IPS-15b (cell line): Measurements from ENCODE around the gene ATP8B1.
"Not testable (repeated sequence)": the region's sequence is repeated elsewhere in the genome, so short reads cannot be mapped to it uniquely, and the experiment has no call there.

Source experiments
- H3K27me3 ChIP-seq: one replicate; pipeline ENCODE4 v1.6.1; 2013; ENCODE audit warnings: low read length; ENCODE audit not compliant: control insufficient read depth, insufficient read depth
- H3K36me3 ChIP-seq: one replicate; pipeline ENCODE4 v1.6.1; 2013; ENCODE audit warnings: low read length; ENCODE audit not compliant: control insufficient read depth, insufficient read depth
- H3K4me1 ChIP-seq: one replicate; pipeline ENCODE4 v1.6.1; 2013; ENCODE audit warnings: mild to moderate bottlenecking, low read length; ENCODE audit not compliant: control insufficient read depth, insufficient read depth
- H3K4me3 ChIP-seq: one replicate; pipeline ENCODE4 v1.5.1; 2013; ENCODE audit warnings: low read depth, low read length
- H3K9ac ChIP-seq: one replicate; pipeline ENCODE4 v1.6.1; 2013; ENCODE audit warnings: low read depth, mild to moderate bottlenecking, low read length
- H3K9me3 ChIP-seq: one replicate; pipeline ENCODE4 v1.6.1; 2013; ENCODE audit warnings: mild to moderate bottlenecking, low read length; ENCODE audit not compliant: control insufficient read depth, insufficient read depth

ATP8B1 gene

DNA sequence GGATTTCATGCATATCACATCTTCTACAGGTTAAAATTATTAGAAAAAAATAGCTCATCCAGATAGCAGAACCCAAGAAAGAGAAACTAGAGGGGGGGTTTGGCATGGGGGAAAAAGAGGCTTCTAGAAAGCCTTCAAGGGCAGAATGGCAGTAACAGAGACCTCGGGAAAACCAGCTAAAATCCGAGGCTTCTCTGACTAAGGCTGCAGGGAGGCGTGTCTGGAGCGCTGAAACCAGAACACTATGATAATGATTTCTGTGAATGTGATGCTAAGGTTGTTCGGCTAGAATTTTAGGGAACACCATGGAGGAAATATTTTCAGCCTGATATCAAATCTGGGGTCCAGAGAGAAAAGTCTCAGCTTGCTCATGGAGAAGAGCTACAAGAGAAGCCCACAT lies 73.0 kb downstream of the ATP8B1 start:
- H3K9me3 ChIP-seq = no peaks in the 10 kb centered on the region
- H3K4me3 ChIP-seq = no peak overlapping the region
- no peaks in the 10 kb centered on the region for H3K27me3 ChIP-seq
- H3K9ac ChIP-seq = no peak overlapping the region
- no peaks in the 10 kb centered on the region for H3K36me3 ChIP-seq
- no peaks in the 10 kb centered on the region for H3K4me1 ChIP-seq

DNA sequence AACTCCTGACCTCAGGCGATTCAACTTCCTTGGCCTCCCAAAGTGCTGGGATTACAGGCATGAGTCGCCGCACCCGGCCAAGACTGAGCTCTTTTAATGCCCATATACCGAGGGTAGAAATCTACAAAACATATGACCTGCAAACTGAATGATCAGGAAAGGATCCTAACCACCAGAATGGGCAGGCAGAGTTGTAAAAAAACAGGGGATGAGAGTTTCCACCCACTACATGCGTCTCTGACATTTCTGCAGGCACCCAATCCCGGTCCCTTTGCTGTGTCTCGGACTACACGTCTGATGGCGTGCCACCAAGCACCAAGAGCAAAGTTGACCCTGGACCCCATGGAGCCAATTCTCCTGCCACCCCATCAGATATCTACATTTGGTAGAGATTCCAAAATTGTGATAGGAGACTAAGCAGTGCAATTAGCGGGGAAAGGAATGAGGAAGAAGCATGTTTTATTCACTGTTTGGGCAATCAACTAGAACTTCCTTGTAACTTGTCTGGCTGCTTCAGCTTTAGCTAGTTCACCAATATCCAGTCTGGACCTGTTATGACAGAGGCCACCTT lies 74.1 kb downstream of the ATP8B1 start:
- no peaks in the 10 kb centered on the region for H3K9me3 ChIP-seq
- no peak overlapping the region for H3K9ac ChIP-seq
- H3K4me3 ChIP-seq = no peak overlapping the region
- no peaks in the 10 kb centered on the region for H3K27me3 ChIP-seq
- H3K4me1 ChIP-seq = no peaks in the 10 kb centered on the region
- no peaks in the 10 kb centered on the region for H3K36me3 ChIP-seq

DNA sequence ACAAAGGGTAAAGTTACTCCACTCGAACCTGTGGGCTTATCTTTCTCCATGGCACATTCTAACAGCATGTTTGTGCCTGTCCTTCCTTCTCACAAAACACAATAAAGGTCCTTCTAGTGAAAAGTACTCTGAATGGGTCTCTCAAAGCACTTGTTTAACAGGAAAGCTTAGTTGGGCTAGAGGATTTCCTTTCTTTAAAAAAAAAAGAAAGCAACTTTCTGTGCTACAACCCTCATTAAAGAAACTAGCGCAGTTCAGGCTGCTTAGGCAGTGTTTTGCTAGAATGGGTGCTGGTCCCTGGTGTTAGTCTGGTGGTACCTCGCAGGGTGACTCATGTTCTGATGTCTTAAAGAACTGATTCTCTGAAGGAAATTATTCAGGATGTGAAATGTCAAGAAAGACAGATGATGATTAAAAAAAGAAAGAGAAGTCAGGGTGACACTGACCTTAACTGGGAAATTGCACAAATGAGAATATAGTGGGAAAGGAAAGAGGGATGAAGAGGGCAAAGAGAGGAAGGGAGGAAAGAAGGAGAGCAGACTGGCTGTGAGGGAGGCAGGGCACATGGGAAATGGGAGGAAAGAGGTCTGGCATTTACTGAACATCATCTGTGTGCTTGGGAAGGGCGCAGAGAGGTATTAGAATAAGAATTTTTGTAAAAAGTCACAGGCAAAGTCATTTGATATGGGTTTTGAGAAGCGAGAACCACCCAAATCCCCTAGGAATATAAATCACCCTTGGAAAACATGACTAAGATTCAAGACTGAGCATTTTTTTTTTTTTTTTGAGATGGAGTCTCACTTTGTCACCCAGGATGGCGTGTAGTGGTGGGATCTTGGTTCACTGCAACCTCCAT lies 74.9 kb downstream of the ATP8B1 start:
- H3K9me3 ChIP-seq = no peaks in the 10 kb centered on the region
- no peak overlapping the region for H3K9ac ChIP-seq
- no peaks in the 10 kb centered on the region for H3K4me1 ChIP-seq
- no peaks in the 10 kb centered on the region for H3K27me3 ChIP-seq
- H3K36me3 ChIP-seq = no peaks in the 10 kb centered on the region
- no peak overlapping the region for H3K4me3 ChIP-seq

- not testable (repeated sequence) for H3K9me3 ChIP-seq
Measured at GRCh38 chr18:57719211-57719935, 83.7 kb downstream of the ATP8B1 start.

DNA sequence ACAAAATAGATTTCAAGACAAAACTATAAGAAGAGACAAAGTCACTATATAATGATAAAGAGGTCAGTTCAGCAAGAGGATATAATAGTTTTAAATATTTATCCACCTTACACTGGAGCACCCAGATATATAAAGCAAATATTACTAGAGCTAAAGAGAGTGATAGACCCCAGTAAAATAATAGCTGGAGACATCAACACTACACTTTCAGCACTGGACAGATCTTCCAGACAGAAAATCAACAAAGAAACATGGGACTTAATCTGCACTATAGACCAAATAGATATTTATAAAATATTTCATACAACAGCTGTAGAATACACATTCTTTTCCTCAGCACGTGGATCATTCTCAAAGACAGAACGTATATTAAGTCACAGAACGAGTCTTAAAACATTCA lies 86.6 kb downstream of the ATP8B1 start:
- no peaks in the 10 kb centered on the region for H3K4me1 ChIP-seq
- H3K9me3 ChIP-seq = no peaks in the 10 kb centered on the region

More at GRCh38 chr18:57719211-57719935, 83.7 kb downstream of the ATP8B1 start:
- H3K4me3 ChIP-seq = peak overlapping the region; percentile 38
- H3K36me3 ChIP-seq, H3K4me1 ChIP-seq, H3K9ac ChIP-seq, H3K27me3 ChIP-seq: not testable (repeated sequence)

DNA sequence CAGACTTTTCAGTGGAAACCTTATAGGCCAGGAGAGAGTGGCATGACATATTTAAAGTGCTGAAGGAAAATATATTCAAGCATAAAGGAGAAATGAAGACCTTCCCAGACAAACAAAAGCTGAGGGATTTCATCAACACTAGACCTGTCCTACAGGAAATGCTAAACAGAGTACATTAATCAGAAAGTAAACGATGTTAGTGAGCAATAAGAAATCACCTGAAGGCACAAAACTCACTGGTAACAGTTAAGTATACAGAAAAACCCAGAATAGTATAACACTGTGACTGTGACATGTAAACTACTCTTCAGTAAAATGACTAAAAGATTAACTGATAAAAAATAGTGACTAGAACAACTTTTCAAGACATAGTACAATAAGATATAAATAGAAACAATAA lies 87.4 kb downstream of the ATP8B1 start:
- H3K4me3 ChIP-seq = no peak overlapping the region
- H3K9me3 ChIP-seq = no peaks in the 10 kb centered on the region
- H3K27me3 ChIP-seq = no peaks in the 10 kb centered on the region
- no peaks in the 10 kb centered on the region for H3K4me1 ChIP-seq
- H3K9ac ChIP-seq = no peak overlapping the region
- no peaks in the 10 kb centered on the region for H3K36me3 ChIP-seq

More for the DNA sequence above, 86.6 kb downstream of the ATP8B1 start:
- Histone ChIP-seq H3K9ac (no peak overlapping the region), H3K4me3 (no peak overlapping the region), H3K36me3 (no peaks in the 10 kb centered on the region), H3K27me3 (no peaks in the 10 kb centered on the region)

- no peaks in the 10 kb centered on the region for H3K9me3 ChIP-seq
- H3K4me3 ChIP-seq = no peak overlapping the region
- H3K27me3 ChIP-seq = no peaks in the 10 kb centered on the region
- no peaks in the 10 kb centered on the region for H3K36me3 ChIP-seq
- H3K4me1 ChIP-seq = no peaks in the 10 kb centered on the region
- no peak overlapping the region for H3K9ac ChIP-seq
Measured at GRCh38 chr18:57715073-57715472, 88.0 kb downstream of the ATP8B1 start.

DNA sequence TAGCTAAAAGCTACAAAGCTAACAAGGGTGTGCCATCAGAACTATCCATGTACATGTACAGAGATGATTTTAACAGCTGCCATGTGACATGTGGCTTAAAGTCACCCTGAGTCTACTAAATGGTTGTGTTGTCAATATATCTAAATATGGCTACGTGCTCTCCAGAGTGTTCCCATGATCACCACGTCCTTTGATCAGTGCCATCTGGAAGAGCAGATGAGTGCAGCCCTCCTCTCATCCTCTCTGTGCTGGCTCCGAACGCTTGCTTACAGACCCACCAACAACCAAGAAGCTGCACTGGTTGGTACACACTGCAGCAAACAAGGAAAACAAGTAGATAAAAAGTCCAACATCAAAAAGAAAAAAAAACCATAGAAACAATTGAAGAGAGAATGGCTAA lies 92.9 kb downstream of the ATP8B1 start:
- Histone ChIP-seq H3K4me3 (no peak overlapping the region), H3K36me3 (no peaks in the 10 kb centered on the region), H3K27me3 (no peaks in the 10 kb centered on the region), H3K4me1 (no peaks in the 10 kb centered on the region), H3K9ac (no peak overlapping the region), H3K9me3 (no peaks in the 10 kb centered on the region)

GRCh38 chr18:57709335-57709734 lies 93.8 kb downstream of the ATP8B1 start:
- Histone ChIP-seq H3K4me3 (no peak overlapping the region), H3K4me1 (no peaks in the 10 kb centered on the region), H3K9me3 (no peaks in the 10 kb centered on the region), H3K36me3 (no peaks in the 10 kb centered on the region), H3K9ac (no peak overlapping the region), H3K27me3 (no peaks in the 10 kb centered on the region)

DNA sequence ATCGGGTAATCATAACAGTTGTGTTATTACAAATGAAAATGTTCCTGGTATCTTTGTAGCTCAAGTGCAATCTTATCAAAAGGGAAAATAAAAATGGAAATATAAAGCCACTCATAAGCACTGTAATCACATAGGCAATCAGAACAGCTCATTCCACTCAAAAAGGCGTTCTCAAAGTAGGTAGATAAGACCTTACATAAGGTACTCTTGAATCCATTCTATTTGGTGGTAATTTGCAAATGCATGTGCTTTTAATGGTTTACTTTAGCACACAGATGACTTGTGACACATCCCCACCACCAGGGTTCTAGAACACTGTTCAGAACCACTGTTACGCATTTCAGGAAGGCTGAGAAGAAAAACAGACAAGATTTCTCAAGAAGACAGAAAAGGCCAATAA lies 94.8 kb downstream of the ATP8B1 start:
- no peak overlapping the region for H3K9ac ChIP-seq
- no peaks in the 10 kb centered on the region for H3K4me1 ChIP-seq
- H3K4me3 ChIP-seq = no peak overlapping the region
- H3K9me3 ChIP-seq = no peaks in the 10 kb centered on the region
- H3K36me3 ChIP-seq = no peaks in the 10 kb centered on the region
- H3K27me3 ChIP-seq = no peaks in the 10 kb centered on the region

DNA sequence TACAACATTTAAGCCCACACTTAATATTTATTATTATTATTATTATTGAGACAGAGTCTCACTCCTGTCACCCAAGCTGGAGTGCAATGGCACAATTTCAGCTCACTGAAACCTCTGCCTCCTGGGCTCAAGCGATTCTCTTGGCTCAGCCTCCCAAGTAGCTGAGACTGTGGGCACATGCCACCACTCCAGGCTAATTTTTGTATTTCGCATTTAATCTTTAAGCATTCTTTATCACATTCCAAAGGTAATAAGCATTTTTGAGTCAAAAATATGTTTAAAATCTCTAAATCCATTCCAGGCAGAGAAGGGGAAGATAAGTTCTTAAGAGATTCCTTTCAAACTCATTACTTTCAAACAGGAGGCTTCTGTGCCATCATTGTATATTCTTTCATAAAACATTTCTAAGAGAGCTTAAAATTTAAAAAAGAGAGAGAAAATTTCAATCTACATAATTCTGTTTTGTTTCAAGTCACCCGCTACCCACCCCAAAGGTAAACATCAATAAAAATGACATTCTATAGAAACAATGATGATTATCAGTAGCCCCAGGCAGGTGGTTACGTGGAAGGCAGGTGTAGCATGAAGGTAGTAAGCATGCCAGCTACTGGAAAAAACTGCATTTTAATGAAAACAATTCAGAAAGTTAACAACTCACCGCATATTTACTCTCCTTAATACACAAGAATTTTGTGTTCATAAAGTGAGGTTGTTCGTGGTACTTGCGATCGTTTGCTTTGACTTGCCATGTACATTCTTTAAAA lies 97.1 kb downstream of the ATP8B1 start:
- no peak overlapping the region for H3K4me3 ChIP-seq
- no peak overlapping the region for H3K9ac ChIP-seq
- no peaks in the 10 kb centered on the region for H3K27me3 ChIP-seq
- no peaks in the 10 kb centered on the region for H3K4me1 ChIP-seq
- no peaks in the 10 kb centered on the region for H3K36me3 ChIP-seq
- H3K9me3 ChIP-seq = no peaks in the 10 kb centered on the region
